Fibroblast of lung (primary cell): ENCODE measurements around the gene LPP.

Experiments
- EZH2 ChIP-seq: IDR thresholded peaks from 2 replicates; pipeline ENCODE4 v1.5.1; 2012; ENCODE audit warnings: low read length, control low read depth, mild to moderate bottlenecking; ENCODE audit errors: missing control alignments
- TF ChIP-seq, protein P1 (sequence below), 2 donors: IDR thresholded peaks in 1 of 2; conservative IDR thresholded peaks in 1 of 2; 1 replicate in 1 of 2; 2 replicates in 1 of 2; pipeline ENCODE4 v1.5.1; 2011 to 2012; ENCODE audit warnings: low read length in 2 of 2, control low read depth in 1 of 2, inconsistent platforms in 1 of 2, low read depth in 1 of 2, mild to moderate bottlenecking in 1 of 2

DNA sequence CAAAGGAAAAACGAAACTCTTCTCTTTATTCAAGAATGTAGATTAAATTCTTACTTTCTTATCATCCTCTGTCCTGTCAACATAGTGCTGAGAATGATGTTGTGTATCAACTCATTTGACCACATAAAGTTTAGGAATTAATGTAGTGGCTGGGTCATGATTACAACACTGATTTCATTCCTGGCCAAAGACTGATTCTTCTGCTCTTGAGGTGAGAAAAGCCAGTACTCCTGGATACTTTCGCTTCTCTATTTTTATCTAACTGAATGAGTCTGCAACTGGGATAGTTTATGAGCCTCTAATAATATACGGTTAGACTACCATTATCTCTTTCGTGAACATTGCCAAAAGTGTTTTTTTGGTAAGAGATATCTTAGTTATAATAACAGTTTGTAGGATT lies 173.0 kb downstream of the LPP start:
- TF ChIP-seq, protein P1, sequence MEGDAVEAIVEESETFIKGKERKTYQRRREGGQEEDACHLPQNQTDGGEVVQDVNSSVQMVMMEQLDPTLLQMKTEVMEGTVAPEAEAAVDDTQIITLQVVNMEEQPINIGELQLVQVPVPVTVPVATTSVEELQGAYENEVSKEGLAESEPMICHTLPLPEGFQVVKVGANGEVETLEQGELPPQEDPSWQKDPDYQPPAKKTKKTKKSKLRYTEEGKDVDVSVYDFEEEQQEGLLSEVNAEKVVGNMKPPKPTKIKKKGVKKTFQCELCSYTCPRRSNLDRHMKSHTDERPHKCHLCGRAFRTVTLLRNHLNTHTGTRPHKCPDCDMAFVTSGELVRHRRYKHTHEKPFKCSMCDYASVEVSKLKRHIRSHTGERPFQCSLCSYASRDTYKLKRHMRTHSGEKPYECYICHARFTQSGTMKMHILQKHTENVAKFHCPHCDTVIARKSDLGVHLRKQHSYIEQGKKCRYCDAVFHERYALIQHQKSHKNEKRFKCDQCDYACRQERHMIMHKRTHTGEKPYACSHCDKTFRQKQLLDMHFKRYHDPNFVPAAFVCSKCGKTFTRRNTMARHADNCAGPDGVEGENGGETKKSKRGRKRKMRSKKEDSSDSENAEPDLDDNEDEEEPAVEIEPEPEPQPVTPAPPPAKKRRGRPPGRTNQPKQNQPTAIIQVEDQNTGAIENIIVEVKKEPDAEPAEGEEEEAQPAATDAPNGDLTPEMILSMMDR (conservative IDR thresholded peaks at IDR 0.05 in 1 of 2, IDR thresholded peaks at IDR 0.05 in 1 of 2; ENCODE audit: low read depth in 1 of 2, low read length in 2 of 2): no peak
- no peak for TF ChIP-seq EZH2
